ENCODE results near the gene VDR. TPM values are rescaled to one million over a fixed set of nuclear protein-coding genes. Genes with fewer than 3 reads are reported as not detected.

VDR gene
- total RNA-seq, 1 donor from 2014 or later, result not detected

GRCh38 chr12:47881826-47882427, 22.9 kb downstream of the VDR start:
- Histone ChIP-seq H3K4me3 (no peak overlapping the region), H3K9ac (no peak overlapping the region), H4K20me1 (ENCODE audit: low read depth) (no peaks in the 10 kb centered on the region), H3K79me2 (ENCODE audit: low read depth) (no peaks in the 10 kb centered on the region), H3K27me3 (no peaks in the 10 kb centered on the region), H3K36me3 (no peaks in the 10 kb centered on the region), H3K4me1 (peaks cover 6% of the 10 kb centered on the region), H3F3A (ENCODE audit: low read depth) (no peaks in the 10 kb centered on the region), H2AFZ (replicated peaks) (no peak overlapping the region), H3K9me3 (ENCODE audit: low read depth) (no peaks in the 10 kb centered on the region), H3K27ac (no peak overlapping the region), H3K4me2 (no peak overlapping the region)
- no peak for DNase-seq (ENCODE audit: low spot score)
- Mint-ChIP-seq H3K4me1 (peaks cover 10% of the 10 kb centered on the region), H3K36me3 (no peaks in the 10 kb centered on the region), H3K9me3 (no peaks in the 10 kb centered on the region), H3K27ac (peak overlapping the region; percentile 85), H3K27me3 (ENCODE audit: insufficient read depth, low read depth) (peaks cover 18% of the 10 kb centered on the region), H3K4me3 (no peak overlapping the region)
- TF ChIP-seq EZH2phosphoT487 (IDR thresholded peaks at IDR 0.05) (no peak), EZH2 (IDR thresholded peaks at IDR 0.05) (no peak), CTCF (IDR thresholded peaks at IDR 0.05) (no peak)

GRCh38 chr12:47881051-47881450, 23.7 kb downstream of the VDR start:
- H3K4me3 Mint-ChIP-seq, result no peak overlapping the region
- no peaks in the 10 kb centered on the region for H3K27me3 ChIP-seq
- no peaks in the 10 kb centered on the region for H3K9me3 ChIP-seq (ENCODE audit: low read depth)
- H3K9ac ChIP-seq, result no peak overlapping the region
- peaks cover 10% of the 10 kb centered on the region for H3K4me1 Mint-ChIP-seq
- no peak overlapping the region for H3K27ac ChIP-seq
- no peaks in the 10 kb centered on the region for H3K36me3 ChIP-seq
- H3K4me3 ChIP-seq, result no peak overlapping the region
- H3K9me3 Mint-ChIP-seq, result no peaks in the 10 kb centered on the region
- no peaks in the 10 kb centered on the region for H3K79me2 ChIP-seq (ENCODE audit: low read depth)
- no peaks in the 10 kb centered on the region for H4K20me1 ChIP-seq (ENCODE audit: low read depth)
- no peak overlapping the region for H2AFZ ChIP-seq (replicated peaks)
- TF ChIP-seq EZH2phosphoT487 (IDR thresholded peaks at IDR 0.05) (no peak), CTCF (IDR thresholded peaks at IDR 0.05) (no peak), EZH2 (IDR thresholded peaks at IDR 0.05) (no peak)
- H3K4me2 ChIP-seq, result no peak overlapping the region
- H3K36me3 Mint-ChIP-seq, result no peaks in the 10 kb centered on the region
- no peak overlapping the region for H3K27ac Mint-ChIP-seq
- no peak for DNase-seq (ENCODE audit: low spot score)
- H3F3A ChIP-seq (ENCODE audit: low read depth), result no peaks in the 10 kb centered on the region
- H3K27me3 Mint-ChIP-seq (ENCODE audit: insufficient read depth, low read depth), result peaks cover 22% of the 10 kb centered on the region
- H3K4me1 ChIP-seq, result peaks cover 6% of the 10 kb centered on the region

- no peak overlapping the region for H3K27ac ChIP-seq
- H3K9me3 Mint-ChIP-seq, result no peaks in the 10 kb centered on the region
- H2AFZ ChIP-seq (replicated peaks), result no peak overlapping the region
- peaks cover 6% of the 10 kb centered on the region for H3K4me1 ChIP-seq
- no peak overlapping the region for H3K4me3 Mint-ChIP-seq
- no peaks in the 10 kb centered on the region for H3K79me2 ChIP-seq (ENCODE audit: low read depth)
- TF ChIP-seq CTCF (IDR thresholded peaks at IDR 0.05) (no peak), EZH2phosphoT487 (IDR thresholded peaks at IDR 0.05) (no peak), EZH2 (IDR thresholded peaks at IDR 0.05) (no peak)
- DNase-seq (ENCODE audit: low spot score), result no peak
- no peaks in the 10 kb centered on the region for H3K36me3 Mint-ChIP-seq
- H3K36me3 ChIP-seq, result no peaks in the 10 kb centered on the region
- H3K4me2 ChIP-seq, result no peak overlapping the region
- peaks cover 18% of the 10 kb centered on the region for H3K27me3 Mint-ChIP-seq (ENCODE audit: insufficient read depth, low read depth)
- H3F3A ChIP-seq (ENCODE audit: low read depth), result no peaks in the 10 kb centered on the region
- no peaks in the 10 kb centered on the region for H3K9me3 ChIP-seq (ENCODE audit: low read depth)
- H3K4me3 ChIP-seq, result no peak overlapping the region
- H3K27me3 ChIP-seq, result no peaks in the 10 kb centered on the region
- H4K20me1 ChIP-seq (ENCODE audit: low read depth), result no peaks in the 10 kb centered on the region
- H3K27ac Mint-ChIP-seq, result no peak overlapping the region
- peaks cover 3% of the 10 kb centered on the region for H3K4me1 Mint-ChIP-seq
- H3K9ac ChIP-seq, result no peak overlapping the region
These were observed 25.8 kb downstream of the VDR start for GRCh38 chr12:47878918-47879481.
